ENCODE results near the gene MRPL2. TPM values are rescaled to one million over a fixed set of nuclear protein-coding genes. Genes with fewer than 3 reads are reported as not detected.

Gene MRPL2
- total RNA-seq, 1 donor from 2014 or later, result 14.2 TPM

GRCh38 chr6:43032326-43032725, 26.9 kb downstream of the MRPL2 start:
- TF ChIP-seq CTCF (IDR thresholded peaks at IDR 0.05) (no peak), POLR2A (IDR thresholded peaks at IDR 0.05) (no peak), POLR2AphosphoS5 (IDR thresholded peaks at IDR 0.05; ENCODE audit: insufficient read depth in 1 of 2, low read depth in 1 of 2) (no peak)
- no peak overlapping the region for H3K4me3 ChIP-seq
- intact Hi-C loops (cut with DNase I), result no loop called here
- no peaks in the 10 kb centered on the region for H3K9me3 ChIP-seq
- no peaks in the 10 kb centered on the region for H3K27me3 ChIP-seq
- peaks cover 4 to 52% of the 10 kb centered on the region in 2 donors for H3K36me3 ChIP-seq
- no peaks in the 10 kb centered on the region for H3K4me1 ChIP-seq
- no peak for DNase-seq (ENCODE audit: extremely low spot score in 2 of 2)
- no peak overlapping the region for H3K27ac ChIP-seq

GRCh38 chr6:43029120-43029519, 30.1 kb downstream of the MRPL2 start:
- Histone ChIP-seq H3K36me3 (peaks cover 10 to 70% of the 10 kb centered on the region in 2 donors), H3K4me1 (peaks cover 7% of the 10 kb centered on the region), H3K27me3 (no peaks in the 10 kb centered on the region), H3K4me3 (no peak overlapping the region), H3K27ac (no peak overlapping the region), H3K9me3 (no peaks in the 10 kb centered on the region)
- intact Hi-C loops (cut with DNase I), result no loop called here
- DNase-seq (ENCODE audit: extremely low spot score in 2 of 2), result no peak
- TF ChIP-seq POLR2A (IDR thresholded peaks at IDR 0.05) (no peak), CTCF (IDR thresholded peaks at IDR 0.05) (no peak), POLR2AphosphoS5 (IDR thresholded peaks at IDR 0.05; ENCODE audit: insufficient read depth in 1 of 2, low read depth in 1 of 2) (no peak)

GRCh38 chr6:43026365-43026764, 32.9 kb downstream of the MRPL2 start:
- H3K27ac ChIP-seq, result no peak overlapping the region
- H3K27me3 ChIP-seq, result no peaks in the 10 kb centered on the region
- peaks cover 28% of the 10 kb centered on the region for H3K4me1 ChIP-seq
- H3K9me3 ChIP-seq, result no peaks in the 10 kb centered on the region
- intact Hi-C loops (cut with DNase I), result no loop called here
- H3K4me3 ChIP-seq, result no peak overlapping the region
- H3K36me3 ChIP-seq, result peaks cover 10 to 68% of the 10 kb centered on the region in 2 donors
- no peak for TF ChIP-seq POLR2A (IDR thresholded peaks at IDR 0.05)
- no peak for TF ChIP-seq CTCF (IDR thresholded peaks at IDR 0.05)
- TF ChIP-seq POLR2AphosphoS5 (IDR thresholded peaks at IDR 0.05; ENCODE audit: insufficient read depth in 1 of 2, low read depth in 1 of 2), result no peak
- DNase-seq (ENCODE audit: extremely low spot score in 2 of 2), result no peak

- Histone ChIP-seq H3K27me3 (no peaks in the 10 kb centered on the region), H3K4me1 (peaks cover 37% of the 10 kb centered on the region), H3K36me3 (peaks cover 10 to 55% of the 10 kb centered on the region in 2 donors), H3K27ac (no peak overlapping the region), H3K9me3 (no peaks in the 10 kb centered on the region), H3K4me3 (no peak overlapping the region)
- no peak for TF ChIP-seq POLR2AphosphoS5 (IDR thresholded peaks at IDR 0.05; ENCODE audit: insufficient read depth in 1 of 2, low read depth in 1 of 2)
- TF ChIP-seq POLR2A (IDR thresholded peaks at IDR 0.05), result no peak
- no peak for TF ChIP-seq CTCF (IDR thresholded peaks at IDR 0.05)
- intact Hi-C loops (cut with DNase I), result no loop called here
- DNase-seq (ENCODE audit: extremely low spot score in 2 of 2), result no peak
These were observed 34.8 kb downstream of the MRPL2 start for GRCh38 chr6:43024436-43024835.

- Histone ChIP-seq H3K36me3 (peaks cover 2 to 40% of the 10 kb centered on the region in 2 donors), H3K9me3 (no peaks in the 10 kb centered on the region), H3K4me3 (peak within 1 kb of the TSS; percentile 89 to 92), H3K27me3 (no peaks in the 10 kb centered on the region), H3K27ac (peak within 1 kb of the TSS; percentile 79), H3K4me1 (peaks cover 53% of the 10 kb centered on the region)
- intact Hi-C loops (cut with DNase I), result no loop called here
- TF ChIP-seq POLR2A (IDR thresholded peaks at IDR 0.05) (no peak), POLR2AphosphoS5 (IDR thresholded peaks at IDR 0.05; ENCODE audit: insufficient read depth in 1 of 2, low read depth in 1 of 2) (peak; percentile 21 to 69)
- no peak for DNase-seq (ENCODE audit: extremely low spot score in 2 of 2)
These were observed 37.8 kb downstream of the MRPL2 start, which contains the start of gene RRP36 for GRCh38 chr6:43021270-43022047. TSS of gene RRP36 (plus strand) at chr6:43021623. CDS start at chr6:43021655, 32 bp downstream.

Measured in vagina (tissue), 2 donors.